ENCODE data around the gene ATRX. TPM values are rescaled to one million over a fixed set of nuclear protein-coding genes. Genes with fewer than 3 reads are reported as not detected.
"Not testable (repeated sequence)": the region's sequence is repeated elsewhere in the genome, so short reads cannot be mapped to it uniquely, and the experiment has no call there.

ATRX gene
- total RNA-seq, 1 experiment from 2014 or later = 70.2 TPM

DNA sequence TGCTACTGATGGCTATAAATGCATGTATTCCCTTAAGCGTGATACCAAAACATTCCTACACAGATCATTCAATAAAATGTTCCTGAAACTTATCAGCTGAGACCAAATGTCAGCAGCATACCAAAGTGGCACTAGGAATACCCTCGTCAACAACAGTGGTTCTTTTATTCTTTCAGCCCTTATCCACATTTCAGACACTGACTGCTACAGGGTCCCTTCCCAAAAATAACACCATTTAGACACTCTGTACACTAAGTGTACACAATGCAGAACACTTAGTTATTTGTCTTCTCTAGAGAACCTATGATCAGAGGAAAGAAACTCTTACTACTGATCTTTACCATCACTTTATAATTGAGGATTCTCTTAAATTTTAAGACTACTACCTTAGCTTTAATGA lies 94.1 kb downstream of the ATRX start:
- H3K36me3 Mint-ChIP-seq (ENCODE audit: insufficient read depth, unreplicated experiment) = peaks cover 12% of the 10 kb centered on the region
- no peak for TF ChIP-seq CTCF (IDR thresholded peaks at IDR 0.05; ENCODE audit: unreplicated experiment)
- H3K4me1 Mint-ChIP-seq (ENCODE audit: insufficient read depth, unreplicated experiment) = no peaks in the 10 kb centered on the region
- intact Hi-C loops (cut with micrococcal nuclease) = no loop called here
- no peak for DNase-seq (ENCODE audit: unreplicated experiment)
- POLR2A ChIA-PET = interaction anchor here (1.1 kb wide), 1 partner anchor 95 kb away, joined by 3 read pairs; no protein-coding TSS in a partner anchor
- H3K27me3 Mint-ChIP-seq (ENCODE audit: insufficient read depth, unreplicated experiment) = no peaks in the 10 kb centered on the region
- no peak overlapping the region for H3K4me3 Mint-ChIP-seq (ENCODE audit: unreplicated experiment)
- BruUV-seq (replicated peaks) = no TSS peak
- no peak overlapping the region for H3K27ac Mint-ChIP-seq (ENCODE audit: low read depth, unreplicated experiment)
- H3K9me3 Mint-ChIP-seq (ENCODE audit: unreplicated experiment) = no peaks in the 10 kb centered on the region
- CTCF ChIA-PET = interaction anchor here (0.6 kb wide), 1 partner anchor 14 kb away, joined by 3 read pairs; no protein-coding TSS in a partner anchor

DNA sequence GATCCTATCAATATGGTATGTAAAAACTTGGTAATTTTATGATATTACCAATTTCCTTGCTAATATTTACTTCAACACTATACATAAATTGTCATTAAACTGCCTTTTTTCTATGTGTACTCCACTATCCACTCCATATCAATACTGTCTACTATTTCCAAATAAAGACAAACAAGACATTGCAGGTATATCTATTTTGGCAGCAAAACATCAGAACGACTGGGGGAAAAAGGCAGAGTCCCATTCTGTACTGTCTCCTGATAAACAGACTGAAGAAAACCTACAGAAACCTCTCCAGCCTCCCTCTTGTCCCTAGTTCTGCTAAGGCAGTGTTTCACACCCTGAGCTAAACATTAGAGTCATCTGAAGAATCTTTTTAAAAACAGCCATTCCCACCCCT lies 96.6 kb downstream of the ATRX start:
- BruUV-seq (replicated peaks) = no TSS peak
- ChIA-PET CTCF (no interaction called here), POLR2A (no interaction called here)
- Mint-ChIP-seq H3K27me3 (ENCODE audit: insufficient read depth, unreplicated experiment) (no peaks in the 10 kb centered on the region), H3K4me1 (ENCODE audit: insufficient read depth, unreplicated experiment) (no peaks in the 10 kb centered on the region), H3K36me3 (ENCODE audit: insufficient read depth, unreplicated experiment) (peaks cover 13% of the 10 kb centered on the region), H3K4me3 (ENCODE audit: unreplicated experiment) (no peak overlapping the region), H3K27ac (ENCODE audit: low read depth, unreplicated experiment) (no peak overlapping the region), H3K9me3 (ENCODE audit: unreplicated experiment) (no peaks in the 10 kb centered on the region)
- no peak for TF ChIP-seq CTCF (IDR thresholded peaks at IDR 0.05; ENCODE audit: unreplicated experiment)
- intact Hi-C loops (cut with micrococcal nuclease) = no loop called here
- DNase-seq (ENCODE audit: unreplicated experiment) = no peak

- peaks cover 26% of the 10 kb centered on the region for H3K36me3 Mint-ChIP-seq (ENCODE audit: insufficient read depth, unreplicated experiment)
- CTCF ChIA-PET; H3K4me3 Mint-ChIP-seq (ENCODE audit: unreplicated experiment); BruUV-seq (replicated peaks); DNase-seq (ENCODE audit: unreplicated experiment); H3K4me1 Mint-ChIP-seq (ENCODE audit: insufficient read depth, unreplicated experiment); H3K27ac Mint-ChIP-seq (ENCODE audit: low read depth, unreplicated experiment); H3K27me3 Mint-ChIP-seq (ENCODE audit: insufficient read depth, unreplicated experiment); intact Hi-C loops (cut with micrococcal nuclease); POLR2A ChIA-PET; H3K9me3 Mint-ChIP-seq (ENCODE audit: unreplicated experiment): not testable (repeated sequence)
Measured at GRCh38 chrX:77685683-77686082, 100.3 kb downstream of the ATRX start.

DNA sequence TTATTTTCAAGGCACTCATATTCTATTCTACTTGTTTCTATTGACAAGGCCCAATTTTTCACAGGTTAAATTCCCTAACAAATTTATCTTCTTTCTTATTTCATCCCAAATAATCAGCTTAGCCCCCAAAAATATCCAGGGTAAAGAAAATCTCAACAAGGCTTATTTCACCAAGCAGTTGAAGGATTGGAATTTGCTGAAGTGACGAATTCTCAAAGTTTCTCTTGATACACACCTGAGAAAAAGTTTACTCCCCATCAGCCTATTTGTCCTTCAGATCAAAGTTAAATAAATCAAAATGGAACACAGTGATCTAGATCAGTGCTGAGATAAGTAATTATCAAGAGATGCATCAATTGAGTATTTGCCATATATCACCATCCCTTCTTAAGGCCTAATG lies 106.9 kb downstream of the ATRX start:
- Mint-ChIP-seq H3K27ac (ENCODE audit: low read depth, unreplicated experiment) (no peak overlapping the region), H3K36me3 (ENCODE audit: insufficient read depth, unreplicated experiment) (peaks cover 26% of the 10 kb centered on the region), H3K4me1 (ENCODE audit: insufficient read depth, unreplicated experiment) (no peaks in the 10 kb centered on the region), H3K4me3 (ENCODE audit: unreplicated experiment) (no peak overlapping the region), H3K27me3 (ENCODE audit: insufficient read depth, unreplicated experiment) (no peaks in the 10 kb centered on the region), H3K9me3 (ENCODE audit: unreplicated experiment) (no peaks in the 10 kb centered on the region)
- intact Hi-C loops (cut with micrococcal nuclease) = no loop called here
- DNase-seq (ENCODE audit: unreplicated experiment) = no peak
- no peak for TF ChIP-seq CTCF (IDR thresholded peaks at IDR 0.05; ENCODE audit: unreplicated experiment)
- POLR2A ChIA-PET = interaction anchor here (1.0 to 1.4 kb wide), 2 partner anchors 9 to 216 kb away, joined by 3 read pairs; partner anchors contain the start of gene MAGT1
- CTCF ChIA-PET = no interaction called here
- no TSS peak for BruUV-seq (replicated peaks)

DNA sequence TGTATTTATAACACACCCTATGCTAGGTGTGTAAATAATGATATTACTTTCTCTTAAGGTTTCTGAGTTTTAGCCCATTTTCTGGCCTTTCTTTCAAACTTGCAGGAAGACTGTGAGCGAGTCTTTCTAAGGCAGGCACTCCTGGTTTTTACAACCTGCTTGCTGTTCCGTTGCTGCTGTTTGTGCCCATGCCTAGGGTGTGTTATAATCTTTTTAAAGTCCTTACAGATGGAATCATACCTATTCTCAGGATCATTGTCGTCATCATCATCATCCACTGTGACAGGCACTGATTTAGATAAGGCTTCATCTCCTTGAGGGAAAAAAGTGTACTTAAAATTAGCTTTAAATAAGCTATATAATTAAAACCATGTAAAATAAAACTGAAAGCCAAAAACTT lies 110.0 kb downstream of the ATRX start:
- POLR2A ChIA-PET = no interaction called here
- Mint-ChIP-seq H3K27me3 (ENCODE audit: insufficient read depth, unreplicated experiment) (no peaks in the 10 kb centered on the region), H3K27ac (ENCODE audit: low read depth, unreplicated experiment) (no peak overlapping the region), H3K9me3 (ENCODE audit: unreplicated experiment) (no peaks in the 10 kb centered on the region), H3K4me1 (ENCODE audit: insufficient read depth, unreplicated experiment) (no peaks in the 10 kb centered on the region), H3K36me3 (ENCODE audit: insufficient read depth, unreplicated experiment) (peaks cover 13% of the 10 kb centered on the region), H3K4me3 (ENCODE audit: unreplicated experiment) (no peak overlapping the region)
- BruUV-seq (replicated peaks) = no TSS peak
- CTCF ChIA-PET = no interaction called here
- no peak for DNase-seq (ENCODE audit: unreplicated experiment)
- intact Hi-C loops (cut with micrococcal nuclease) = no loop called here
- TF ChIP-seq CTCF (IDR thresholded peaks at IDR 0.05; ENCODE audit: unreplicated experiment) = no peak
